PC-3 (cell line): ENCODE results near the gene ADAM12. TPM values are rescaled to one million over a fixed set of nuclear protein-coding genes. Genes with fewer than 3 reads are reported as not detected.

Experiments
- ATAC-seq: fragments of 200-7000 bp; cut with Tn5 transposase; 2 replicates; pipeline ENCODE4 v1.9.1; 2020; ENCODE audit warnings: mild to moderate bottlenecking, moderate library complexity
- BruUV-seq: library from RNA; stranded (reverse); fragments of 400-500 nt; replicated peaks from 2 replicates; lab custom pipeline; 2021; lab: Mats Ljungman, UMichigan
- CTCF ChIA-PET: fragments of 300-600 bp; sonication (Branson Sonifier 250); formaldehyde crosslinking; loops from one replicate; lab custom pipeline; 2022; ENCODE audit warnings: antibody characterized with exemption; lab: Charles Lee
- POLR2A ChIA-PET: fragments of 300-600 bp; sonication (Branson Sonifier 250); formaldehyde crosslinking; loops from one replicate; lab custom pipeline; 2022; ENCODE audit warnings: antibody characterized with exemption; ENCODE audit not compliant: unreplicated experiment; lab: Charles Lee
- DNase-seq: peaks from one replicate; pipeline ENCODE4 v3.0.0-alpha.2; 2015
- H2AFZ ChIP-seq: fragments of 300-600 bp; sonication (generic); 2 replicates; pipeline ENCODE4 v1.6.0; 2016; ENCODE audit warnings: antibody characterized with exemption, low read length
- H3F3A ChIP-seq: fragments of 300-600 bp; sonication (generic); one replicate; pipeline ENCODE4 v1.6.0; 2017; ENCODE audit warnings: antibody characterized with exemption, low read length, control low read depth, mild to moderate bottlenecking; ENCODE audit not compliant: unreplicated experiment
- H3K27ac ChIP-seq: fragments of 300-600 bp; sonication (generic); 2 replicates; pipeline ENCODE4 v1.5.1; 2016; ENCODE audit warnings: mild to moderate bottlenecking, low read length
- H3K27me3 ChIP-seq: fragments of 300-600 bp; sonication (generic); 2 replicates; pipeline ENCODE4 v1.6.1; 2016; ENCODE audit warnings: low read length, mixed read lengths
- H3K36me3 ChIP-seq: fragments of 300-600 bp; sonication (generic); 2 replicates; pipeline ENCODE4 v1.6.1; 2016; ENCODE audit warnings: low read depth, mixed run types, low read length, mixed read lengths
- H3K4me1 ChIP-seq: fragments of 300-600 bp; sonication (generic); 2 replicates; pipeline ENCODE4 v1.5.1; 2016; ENCODE audit warnings: low read length; ENCODE audit not compliant: insufficient read depth
- H3K4me2 ChIP-seq: fragments of 300-600 bp; sonication (generic); 2 replicates; pipeline ENCODE4 v1.6.0; 2016; ENCODE audit warnings: low read length
- H3K4me3 ChIP-seq: fragments of 300-600 bp; sonication (generic); 2 replicates; pipeline ENCODE4 v1.5.1; 2016; ENCODE audit warnings: mild to moderate bottlenecking, low read length, mixed read lengths
- H3K79me2 ChIP-seq: fragments of 300-600 bp; sonication (generic); 2 replicates; pipeline ENCODE4 v1.6.1; 2017; ENCODE audit warnings: low read length, mixed read lengths
- H3K9ac ChIP-seq: fragments of 300-600 bp; sonication (generic); 2 replicates; pipeline ENCODE4 v1.6.0; 2016; ENCODE audit warnings: mild to moderate bottlenecking, low read length
- H3K9me2 ChIP-seq: fragments of 300-600 bp; sonication (generic); replicated peaks from 2 replicates; pipeline ENCODE4 v1.6.1; 2016; ENCODE audit warnings: mixed run types, low read length, mixed read lengths
- H3K9me3 ChIP-seq: fragments of 300-600 bp; sonication (generic); 2 replicates; pipeline ENCODE4 v1.6.1; 2016; ENCODE audit warnings: low read length, mixed read lengths
- H4K20me1 ChIP-seq: fragments of 300-600 bp; sonication (generic); 2 replicates; pipeline ENCODE4 v1.6.1; 2016; ENCODE audit warnings: low read length, mixed read lengths
- EZH2 ChIP-seq: fragments of 300-600 bp; sonication (generic); IDR thresholded peaks from one replicate; pipeline ENCODE4 v1.6.1; 2017; ENCODE audit warnings: antibody characterized with exemption, mild to moderate bottlenecking, low read length; ENCODE audit not compliant: unreplicated experiment
- EZH2phosphoT487 ChIP-seq: fragments of 300-600 bp; sonication (generic); IDR thresholded peaks from 2 replicates; pipeline ENCODE4 v1.6.1; 2018; ENCODE audit warnings: mild to moderate bottlenecking, antibody characterized with exemption, low read length, borderline replicate concordance
- intact Hi-C: fragments of 100-400 bp; cut with micrococcal nuclease; formaldehyde crosslinking; loops from 2 replicates; pipeline ENCODE4 v1.9.0; 2023
- total RNA-seq: library from RNA; depleted of rRNA; stranded (reverse); fragments of >200 nt; gene quantifications from 2 replicates; pipeline ENCODE4 v1.2.3, GENCODE V29; 2014
- TF ChIP-seq, protein P1 (sequence below): fragments of 300-600 bp; sonication (generic); conservative IDR thresholded peaks from 2 replicates; pipeline ENCODE4 v1.5.1; 2017; ENCODE audit warnings: antibody characterized with exemption, low read depth, mild to moderate bottlenecking, low read length

ADAM12 gene
- total RNA-seq, 1 experiment from 2014 or later: 3.4 TPM

DNA sequence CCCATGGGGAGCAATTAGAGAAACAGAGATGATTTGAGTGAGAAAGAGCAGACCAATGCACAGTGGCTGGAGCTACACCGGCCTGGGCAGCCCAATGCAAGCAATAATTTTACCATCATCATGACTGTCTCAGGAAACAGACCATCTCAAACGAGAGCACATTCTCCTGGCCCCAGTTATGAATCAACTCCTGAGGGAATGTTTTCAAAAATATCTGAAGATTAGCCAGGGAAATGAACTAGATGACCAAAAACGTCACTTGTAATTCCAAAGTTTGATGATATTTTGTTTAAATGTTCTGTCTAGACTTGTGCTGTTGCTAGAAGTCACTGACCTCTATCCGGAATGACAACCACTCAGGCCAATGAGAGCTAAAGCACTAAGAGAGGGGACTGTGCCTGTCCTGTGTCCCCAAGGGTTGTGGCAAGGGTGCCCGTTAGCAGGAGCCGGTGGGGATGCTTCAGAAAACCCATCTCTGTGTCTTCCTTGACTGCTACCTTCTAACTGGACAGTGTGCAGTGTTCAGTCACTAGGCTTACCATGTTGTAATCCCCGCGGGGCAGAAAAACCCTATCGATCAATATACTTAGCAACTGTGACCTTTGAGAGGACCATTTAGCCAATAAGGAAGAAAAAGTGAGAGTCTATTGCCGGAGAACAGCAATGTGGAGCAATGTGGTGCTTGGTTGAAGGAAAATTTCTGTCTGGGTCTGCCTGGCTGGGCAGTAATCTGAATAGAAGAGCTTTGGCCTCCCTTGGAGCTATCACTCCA, 202.4 kb downstream of the ADAM12 start:
- Histone ChIP-seq H3K36me3 (no peaks in the 10 kb centered on the region), H2AFZ (no peak overlapping the region), H3K9ac (no peak overlapping the region), H3K4me2 (no peak overlapping the region), H3K4me1 (peaks cover 12% of the 10 kb centered on the region), H3K79me2 (no peaks in the 10 kb centered on the region), H3K27me3 (no peaks in the 10 kb centered on the region), H3F3A (no peaks in the 10 kb centered on the region), H3K9me2 (no peaks in the 10 kb centered on the region), H3K4me3 (no peak overlapping the region), H3K9me3 (no peaks in the 10 kb centered on the region), H4K20me1 (no peaks in the 10 kb centered on the region), H3K27ac (no peak overlapping the region)
- ATAC-seq: no peak
- POLR2A ChIA-PET: no interaction called here
- no peak for DNase-seq
- BruUV-seq: no TSS peak
- TF ChIP-seq EZH2 (no peak), EZH2phosphoT487 (no peak)
- TF ChIP-seq, protein P1, sequence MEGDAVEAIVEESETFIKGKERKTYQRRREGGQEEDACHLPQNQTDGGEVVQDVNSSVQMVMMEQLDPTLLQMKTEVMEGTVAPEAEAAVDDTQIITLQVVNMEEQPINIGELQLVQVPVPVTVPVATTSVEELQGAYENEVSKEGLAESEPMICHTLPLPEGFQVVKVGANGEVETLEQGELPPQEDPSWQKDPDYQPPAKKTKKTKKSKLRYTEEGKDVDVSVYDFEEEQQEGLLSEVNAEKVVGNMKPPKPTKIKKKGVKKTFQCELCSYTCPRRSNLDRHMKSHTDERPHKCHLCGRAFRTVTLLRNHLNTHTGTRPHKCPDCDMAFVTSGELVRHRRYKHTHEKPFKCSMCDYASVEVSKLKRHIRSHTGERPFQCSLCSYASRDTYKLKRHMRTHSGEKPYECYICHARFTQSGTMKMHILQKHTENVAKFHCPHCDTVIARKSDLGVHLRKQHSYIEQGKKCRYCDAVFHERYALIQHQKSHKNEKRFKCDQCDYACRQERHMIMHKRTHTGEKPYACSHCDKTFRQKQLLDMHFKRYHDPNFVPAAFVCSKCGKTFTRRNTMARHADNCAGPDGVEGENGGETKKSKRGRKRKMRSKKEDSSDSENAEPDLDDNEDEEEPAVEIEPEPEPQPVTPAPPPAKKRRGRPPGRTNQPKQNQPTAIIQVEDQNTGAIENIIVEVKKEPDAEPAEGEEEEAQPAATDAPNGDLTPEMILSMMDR: no peak
- CTCF ChIA-PET: no interaction called here
- intact Hi-C loops: no loop called here

DNA sequence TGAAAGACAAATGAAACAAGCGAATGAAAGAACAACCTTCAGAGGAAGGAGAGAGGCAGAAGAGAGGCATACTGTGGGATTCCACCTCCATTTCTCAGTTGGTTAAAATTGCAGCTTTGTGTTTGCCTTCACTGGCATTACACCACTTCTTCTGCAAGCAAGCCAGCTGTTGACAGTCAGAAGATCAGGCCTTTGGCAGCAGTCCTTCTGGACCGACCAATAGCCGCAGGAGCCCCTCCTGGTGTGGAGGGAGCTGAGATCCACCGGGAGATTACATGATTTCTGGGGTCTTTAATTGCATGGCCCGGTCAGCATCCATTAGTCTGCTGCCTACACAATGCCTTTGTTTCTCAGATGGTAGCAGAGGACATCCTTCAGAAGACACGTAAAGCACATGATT, 206.7 kb downstream of the ADAM12 start:
- peaks cover 5% of the 10 kb centered on the region; the same call in 1 of the 2 replicates for H3K4me1 ChIP-seq
- CTCF ChIA-PET: no interaction called here
- H3K9ac ChIP-seq: no peak overlapping the region
- H3K9me3 ChIP-seq: no peaks in the 10 kb centered on the region
- no peak overlapping the region for H3K27ac ChIP-seq
- H2AFZ ChIP-seq: no peak overlapping the region
- no peaks in the 10 kb centered on the region for H3K27me3 ChIP-seq
- H3K79me2 ChIP-seq: no peaks in the 10 kb centered on the region
- ATAC-seq: no peak
- no peak overlapping the region for H3K4me3 ChIP-seq
- DNase-seq: no peak
- POLR2A ChIA-PET: no interaction called here
- TF ChIP-seq, protein P1: no peak
- TF ChIP-seq EZH2 (no peak), EZH2phosphoT487 (no peak)
- H3K4me2 ChIP-seq: no peak overlapping the region
- intact Hi-C loops: no loop called here
- H3F3A ChIP-seq: no peaks in the 10 kb centered on the region
- BruUV-seq: no TSS peak
- H4K20me1 ChIP-seq: no peaks in the 10 kb centered on the region
- H3K36me3 ChIP-seq: no peaks in the 10 kb centered on the region
- no peaks in the 10 kb centered on the region for H3K9me2 ChIP-seq

DNA sequence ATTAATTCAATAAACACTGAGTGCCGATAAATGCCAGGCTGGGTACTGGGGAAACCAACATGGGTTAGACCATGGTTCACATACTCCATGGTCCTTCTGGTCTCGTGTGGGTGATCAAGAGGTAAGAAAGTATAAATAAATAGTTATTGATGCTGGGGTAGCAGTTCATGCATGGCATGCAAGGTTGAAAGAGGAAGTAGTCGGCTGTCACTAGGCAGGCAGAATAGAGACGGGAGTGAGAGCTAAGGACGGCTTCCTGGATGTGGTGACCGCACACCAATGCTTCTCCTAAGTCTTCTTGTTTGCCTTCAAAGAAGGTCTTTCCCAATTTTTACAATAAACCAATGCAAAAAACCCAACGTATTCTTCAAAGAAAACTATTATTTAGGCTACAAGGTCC, 208.6 kb downstream of the ADAM12 start:
- TF ChIP-seq EZH2phosphoT487 (no peak), EZH2 (no peak)
- TF ChIP-seq, protein P1: no peak
- H3K4me2 ChIP-seq: no peak overlapping the region
- no peaks in the 10 kb centered on the region for H3K9me3 ChIP-seq
- H3K9me2 ChIP-seq: no peaks in the 10 kb centered on the region
- no peaks in the 10 kb centered on the region for H3F3A ChIP-seq
- no peaks in the 10 kb centered on the region for H4K20me1 ChIP-seq
- no peaks in the 10 kb centered on the region for H3K79me2 ChIP-seq
- ATAC-seq (no peak), DNase-seq (no peak)
- CTCF ChIA-PET: no interaction called here
- H3K4me3 ChIP-seq: no peak overlapping the region
- intact Hi-C loops: no loop called here
- H3K4me1 ChIP-seq: no peaks in the 10 kb centered on the region
- H3K27me3 ChIP-seq: no peaks in the 10 kb centered on the region
- no peak overlapping the region for H3K27ac ChIP-seq
- H3K36me3 ChIP-seq: no peaks in the 10 kb centered on the region
- POLR2A ChIA-PET: no interaction called here
- no TSS peak for BruUV-seq
- H3K9ac ChIP-seq: no peak overlapping the region
- no peak overlapping the region for H2AFZ ChIP-seq
